Neural cell (in vitro differentiated cells): Measurements from ENCODE around the gene GPT2.

Source experiments
- CTCF ChIP-seq: fragments of 450-650 bp; IDR thresholded peaks from 2 replicates; pipeline ENCODE4 v1.5.1; 2014; ENCODE audit warnings: antibody characterized with exemption, mild to moderate bottlenecking, moderate library complexity; ENCODE audit not compliant: poor library complexity, severe bottlenecking
- EZH2 ChIP-seq: fragments of 200-600, 300-800 bp; shearing (Covaris generic), sonication (generic); IDR thresholded peaks from 2 replicates; pipeline ENCODE4 v1.6.1; 2014; ENCODE audit warnings: antibody characterized with exemption, low read length, borderline replicate concordance, mild to moderate bottlenecking; ENCODE audit not compliant: insufficient read depth, poor library complexity, severe bottlenecking
- POLR2AphosphoS5 ChIP-seq: IDR thresholded peaks from 2 replicates; pipeline ENCODE4 v1.6.1; 2012

- no peak for TF ChIP-seq POLR2AphosphoS5
- peak; percentile 67 for TF ChIP-seq CTCF
- TF ChIP-seq EZH2: no peak
Observed at GRCh38 chr16:46908540-46909372, 24.6 kb downstream of the GPT2 start.
